CD4-positive, alpha-beta memory T cell (primary cell): ENCODE results near the gene SNTG2. TPM values are rescaled to one million over a fixed set of nuclear protein-coding genes. Genes with fewer than 3 reads are reported as not detected.

Experiments
- CTCF ChIA-PET: fragments of 350-600 bp; sonication (Branson Sonifier 250); formaldehyde crosslinking; loops from one replicate; lab custom pipeline; 2021; ENCODE audit warnings: inconsistent platforms; ENCODE audit not compliant: partially characterized antibody; lab: Charles Lee
- POLR2A ChIA-PET: fragments of 350-600 bp; sonication (Branson Sonifier 250); formaldehyde crosslinking; loops from one replicate; lab custom pipeline; 2021; ENCODE audit not compliant: partially characterized antibody; lab: Charles Lee
- DNase-seq, 5 donors: peaks; one replicate each; pipeline versions ENCODE4 v3.0.0 to v3.0.0-alpha.2; 2020 to 2022; ENCODE audit warnings: mixed read lengths in 1 of 5
- H3K27ac ChIP-seq: one replicate; pipeline ENCODE4 v1.7.0; 2013; ENCODE audit warnings: low read depth, low read length
- H3K27me3 ChIP-seq: 2 replicates; pipeline ENCODE4 v1.7.0; 2013; ENCODE audit warnings: mild to moderate bottlenecking, low read length, moderate library complexity; ENCODE audit not compliant: insufficient read depth
- H3K36me3 ChIP-seq: 2 replicates; pipeline ENCODE4 v1.7.0; 2013; ENCODE audit warnings: mild to moderate bottlenecking, low read length, moderate library complexity; ENCODE audit not compliant: insufficient read depth
- H3K4me1 ChIP-seq: 2 replicates; pipeline ENCODE4 v1.7.0; 2013; ENCODE audit warnings: mild to moderate bottlenecking, low read length, moderate library complexity; ENCODE audit not compliant: insufficient read depth
- H3K4me3 ChIP-seq, 2 donors: one replicate each; pipeline ENCODE4 v1.7.0; 2013; ENCODE audit warnings: low read length in 2 of 2, mild to moderate bottlenecking in 1 of 2
- H3K9me3 ChIP-seq, 2 donors: one replicate each; pipeline ENCODE4 v1.7.0; 2013; ENCODE audit warnings: low read length in 2 of 2, control low read depth in 1 of 2; ENCODE audit not compliant: control insufficient read depth in 1 of 2
- H3K27ac Mint-ChIP-seq, 7 donors: one replicate each; pipeline ENCODE4 v1.8.0; 2020 to 2021; ENCODE audit warnings: mixed read lengths in 7 of 7, mild to moderate bottlenecking in 6 of 7, inconsistent platforms in 3 of 7, moderate library complexity in 3 of 7
- H3K27me3 Mint-ChIP-seq, 2 donors: one replicate each; pipeline ENCODE4 v1.8.0; 2020 to 2021; ENCODE audit warnings: mixed read lengths in 2 of 2
- H3K36me3 Mint-ChIP-seq, 2 donors: one replicate each; pipeline ENCODE4 v1.8.0; 2020 to 2021; ENCODE audit warnings: mixed read lengths in 2 of 2, inconsistent platforms in 1 of 2, mild to moderate bottlenecking in 1 of 2
- H3K4me1 Mint-ChIP-seq, 4 donors: one replicate each; pipeline ENCODE4 v1.8.0; 2020 to 2021; ENCODE audit warnings: mixed read lengths in 4 of 4, mild to moderate bottlenecking in 1 of 4
- H3K4me3 Mint-ChIP-seq, 8 donors: one replicate each; pipeline ENCODE4 v1.8.0; 2020 to 2021; ENCODE audit warnings: mixed read lengths in 8 of 8, mild to moderate bottlenecking in 7 of 8, moderate library complexity in 6 of 8, inconsistent platforms in 3 of 8
- H3K9me3 Mint-ChIP-seq, 8 donors: one replicate each; pipeline ENCODE4 v1.8.0; 2020 to 2021; ENCODE audit warnings: mixed read lengths in 8 of 8, mild to moderate bottlenecking in 5 of 8, inconsistent platforms in 3 of 8, moderate library complexity in 1 of 8
- intact Hi-C: fragments of 100-400 bp; cut with micrococcal nuclease; formaldehyde crosslinking; loops from one replicate; pipeline ENCODE4 v1.15.1; 2023
- polyA plus RNA-seq, 2 donors: library from polyadenylated mRNA; unstranded; fragments of 300-500 nt; fragmentation: Illumina TruSeq; gene quantifications; one replicate each; pipeline ENCODE4 v1.2.3, GENCODE V29; 2021
- total RNA-seq, 2 experiments: library from RNA; stranded (reverse); gene quantifications; one replicate each; pipeline ENCODE4 v1.2.3, GENCODE V29; 2021

SNTG2 gene
- total and polyA plus RNA-seq, 4 experiments from 2014 or later: 0.55 to 1.3 (median 0.96) TPM; not detected in 1

- Histone ChIP-seq H3K27me3 (no peaks in the 10 kb centered on the region), H3K9me3 (no peaks in the 10 kb centered on the region), H3K36me3 (no peaks in the 10 kb centered on the region), H3K4me1 (no peaks in the 10 kb centered on the region), H3K4me3 (no peak overlapping the region), H3K27ac (no peak overlapping the region)
- Mint-ChIP-seq H3K9me3 (no peaks in the 10 kb centered on the region), H3K27me3 (no peaks in the 10 kb centered on the region), H3K36me3 (no peaks in the 10 kb centered on the region), H3K27ac (no peak overlapping the region), H3K4me1 (no peaks in the 10 kb centered on the region), H3K4me3 (no peak overlapping the region)
- no peak for DNase-seq
- ChIA-PET CTCF (no interaction called here), POLR2A (no interaction called here)
- intact Hi-C loops: no loop called here
These were observed 333.2 kb downstream of the SNTG2 start for GRCh38 chr2:1283871-1284270.

GRCh38 chr2:1286929-1287328, 336.3 kb downstream of the SNTG2 start:
- intact Hi-C loops: no loop called here
- no peaks in the 10 kb centered on the region for H3K27me3 Mint-ChIP-seq
- Histone ChIP-seq H3K36me3 (no peaks in the 10 kb centered on the region), H3K4me1 (no peaks in the 10 kb centered on the region), H3K27ac (no peak overlapping the region), H3K9me3 (no peaks in the 10 kb centered on the region), H3K27me3 (no peaks in the 10 kb centered on the region), H3K4me3 (no peak overlapping the region)
- no peak for DNase-seq
- ChIA-PET CTCF (no interaction called here), POLR2A (no interaction called here)
- H3K9me3 Mint-ChIP-seq: no peaks in the 10 kb centered on the region
- no peak overlapping the region for H3K4me3 Mint-ChIP-seq
- no peak overlapping the region for H3K27ac Mint-ChIP-seq
- no peaks in the 10 kb centered on the region for H3K36me3 Mint-ChIP-seq
- no peaks in the 10 kb centered on the region for H3K4me1 Mint-ChIP-seq

DNA sequence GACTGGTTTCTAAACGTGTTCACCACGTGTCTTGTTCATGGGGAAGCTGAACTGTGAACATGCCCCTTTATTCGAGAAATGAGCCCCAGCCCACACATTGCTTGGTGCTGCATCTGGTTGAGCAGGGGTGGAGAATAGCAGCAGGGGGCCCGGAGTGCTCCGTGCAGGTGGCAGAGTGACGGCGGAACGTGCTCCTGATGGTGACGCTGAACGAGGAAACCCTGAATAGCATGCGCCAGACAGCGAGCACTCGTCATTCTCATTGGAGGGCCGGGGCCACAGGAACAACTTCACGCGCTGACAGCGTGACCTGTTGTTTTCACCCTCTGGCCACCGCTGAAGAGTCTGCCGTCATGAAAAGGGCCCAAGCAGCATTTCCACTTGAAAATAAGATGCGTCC, 336.8 kb downstream of the SNTG2 start:
- no peaks in the 10 kb centered on the region for H3K4me1 Mint-ChIP-seq
- Histone ChIP-seq H3K9me3 (no peaks in the 10 kb centered on the region), H3K4me1 (no peaks in the 10 kb centered on the region), H3K27me3 (no peaks in the 10 kb centered on the region), H3K27ac (no peak overlapping the region), H3K36me3 (no peaks in the 10 kb centered on the region), H3K4me3 (no peak overlapping the region)
- H3K4me3 Mint-ChIP-seq: no peak overlapping the region
- peaks cover 0 to 2% (median under 1%) of the 10 kb centered on the region in 8 donors for H3K9me3 Mint-ChIP-seq
- intact Hi-C loops: no loop called here
- no peaks in the 10 kb centered on the region for H3K27me3 Mint-ChIP-seq
- CTCF ChIA-PET: no interaction called here
- no peaks in the 10 kb centered on the region for H3K36me3 Mint-ChIP-seq
- no peak for DNase-seq
- POLR2A ChIA-PET: no interaction called here
- no peak overlapping the region for H3K27ac Mint-ChIP-seq

DNA sequence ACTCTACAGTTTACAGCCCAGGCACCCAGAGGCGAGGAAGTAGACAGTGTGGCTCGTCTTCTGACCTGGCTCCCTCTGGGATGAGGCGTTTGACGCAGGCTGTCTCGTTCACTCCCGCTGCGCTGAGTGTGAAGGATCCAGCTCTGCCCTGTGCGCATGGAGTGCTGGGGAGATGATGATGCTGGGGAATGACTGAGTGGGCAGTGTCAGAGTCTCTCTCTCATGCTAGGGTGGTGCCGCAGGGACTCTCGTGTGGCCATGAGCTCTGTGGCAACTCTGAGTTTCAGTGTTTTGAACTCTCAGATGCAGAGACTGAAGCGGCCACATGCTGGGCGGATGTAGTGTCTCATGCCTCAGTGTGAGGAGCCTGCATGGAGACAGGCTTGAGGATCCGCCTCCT, 344.3 kb downstream of the SNTG2 start:
- peaks cover 0 to 4% of the 10 kb centered on the region in 2 donors for H3K27me3 Mint-ChIP-seq
- Histone ChIP-seq H3K4me1 (no peaks in the 10 kb centered on the region), H3K27me3 (no peaks in the 10 kb centered on the region), H3K9me3 (no peaks in the 10 kb centered on the region), H3K36me3 (no peaks in the 10 kb centered on the region), H3K4me3 (no peak overlapping the region), H3K27ac (no peak overlapping the region)
- H3K9me3 Mint-ChIP-seq: peaks cover 0 to 8% (median 2%) of the 10 kb centered on the region in 8 donors
- ChIA-PET CTCF (no interaction called here), POLR2A (no interaction called here)
- no peak overlapping the region for H3K27ac Mint-ChIP-seq
- no peaks in the 10 kb centered on the region for H3K4me1 Mint-ChIP-seq
- DNase-seq: no peak
- intact Hi-C loops: no loop called here
- H3K36me3 Mint-ChIP-seq: no peaks in the 10 kb centered on the region
- H3K4me3 Mint-ChIP-seq: no peak overlapping the region

DNA sequence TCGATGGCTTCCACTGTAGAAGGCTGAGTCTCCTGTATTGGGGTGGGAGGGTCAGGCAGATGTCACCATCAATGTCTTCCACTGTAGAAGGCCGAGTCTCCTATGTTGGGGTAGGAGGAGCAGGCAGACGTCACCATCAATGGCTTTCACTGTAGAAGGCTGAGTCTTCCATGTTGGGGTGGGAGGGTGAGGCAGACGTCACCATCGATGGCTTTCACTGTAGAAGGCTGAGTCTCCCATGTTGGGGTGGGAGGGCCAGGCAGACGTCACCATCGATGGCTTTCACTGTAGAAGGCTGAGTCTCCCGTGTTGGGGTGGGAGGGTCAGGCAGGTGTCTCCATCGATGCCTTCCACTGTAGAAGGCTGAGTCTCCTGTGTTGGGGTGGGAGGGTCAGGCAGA, 345.1 kb downstream of the SNTG2 start:
- Histone ChIP-seq H3K27ac (no peak overlapping the region), H3K36me3 (no peaks in the 10 kb centered on the region), H3K27me3 (no peaks in the 10 kb centered on the region), H3K9me3 (no peaks in the 10 kb centered on the region), H3K4me1 (no peaks in the 10 kb centered on the region), H3K4me3 (no peak overlapping the region)
- H3K27ac Mint-ChIP-seq: no peak overlapping the region
- no peak for DNase-seq
- intact Hi-C loops: no loop called here
- H3K27me3 Mint-ChIP-seq: peaks cover 0 to 4% of the 10 kb centered on the region in 2 donors
- H3K4me3 Mint-ChIP-seq: no peak overlapping the region
- ChIA-PET CTCF (no interaction called here), POLR2A (no interaction called here)
- peaks cover 0 to 8% (median 2%) of the 10 kb centered on the region in 8 donors for H3K9me3 Mint-ChIP-seq
- H3K36me3 Mint-ChIP-seq: no peaks in the 10 kb centered on the region
- no peaks in the 10 kb centered on the region for H3K4me1 Mint-ChIP-seq

GRCh38 chr2:1297372-1298159, 346.9 kb downstream of the SNTG2 start:
- intact Hi-C loops: no loop called here
- peaks cover 0 to 4% of the 10 kb centered on the region in 2 donors for H3K27me3 Mint-ChIP-seq
- no peaks in the 10 kb centered on the region for H3K4me1 ChIP-seq

GRCh38 chr2:1299043-1299442, 348.4 kb downstream of the SNTG2 start:
- ChIA-PET CTCF (no interaction called here), POLR2A (no interaction called here)
- Mint-ChIP-seq H3K9me3 (peaks cover 0 to 6% (median 0%) of the 10 kb centered on the region in 8 donors), H3K27me3 (peaks cover 0 to 4% of the 10 kb centered on the region in 2 donors), H3K36me3 (no peaks in the 10 kb centered on the region), H3K4me3 (no peak overlapping the region), H3K4me1 (peaks cover 4 to 14% (median 8%) of the 10 kb centered on the region in 4 donors), H3K27ac (no peak overlapping the region)
- Histone ChIP-seq H3K36me3 (no peaks in the 10 kb centered on the region), H3K9me3 (no peaks in the 10 kb centered on the region), H3K27me3 (no peaks in the 10 kb centered on the region), H3K4me1 (no peaks in the 10 kb centered on the region), H3K4me3 (no peak overlapping the region), H3K27ac (no peak overlapping the region)
- DNase-seq: no peak
- intact Hi-C loops: no loop called here

More at GRCh38 chr2:1297372-1298159, 346.9 kb downstream of the SNTG2 start:
- Histone ChIP-seq H3K4me3 (no peak overlapping the region), H3K36me3 (no peaks in the 10 kb centered on the region), H3K27ac (no peak overlapping the region), H3K27me3 (no peaks in the 10 kb centered on the region), H3K9me3 (no peaks in the 10 kb centered on the region)
- POLR2A ChIA-PET: no interaction called here
- H3K36me3 Mint-ChIP-seq: no peaks in the 10 kb centered on the region
- no peak for DNase-seq
- H3K27ac Mint-ChIP-seq: no peak overlapping the region
- H3K9me3 Mint-ChIP-seq: peaks cover 0 to 6% (median under 1%) of the 10 kb centered on the region in 8 donors
- no peak overlapping the region for H3K4me3 Mint-ChIP-seq
- CTCF ChIA-PET: no interaction called here
- peaks cover 0 to 5% (median 2%) of the 10 kb centered on the region in 4 donors for H3K4me1 Mint-ChIP-seq
